Left lung (tissue), 10 donors: ENCODE results near the gene ZNF14. TPM values are rescaled to one million over a fixed set of nuclear protein-coding genes. Genes with fewer than 3 reads are reported as not detected.

ENCODE experiments used
- ATAC-seq: fragments of 200-7000 bp; cut with Tn5 transposase; one replicate; pipeline ENCODE4 v1.9.1; 2020; ENCODE audit warnings: moderate library complexity
- DNase-seq, 4 donors: peaks; one replicate each; pipeline ENCODE4 v3.0.0-alpha.2; 2013 to 2020
- H3K27ac ChIP-seq, 2 donors: fragments of 200-600 bp; sonication (generic) in 1 of 2; one replicate each; pipeline versions ENCODE4 v1.5.0 to v1.8.0; 2020 to 2021
- H3K27me3 ChIP-seq, 2 donors: fragments of 200-600 bp; sonication (generic) in 1 of 2; one replicate each; pipeline versions ENCODE4 v1.5.0 to v1.8.0; 2020 to 2021
- H3K36me3 ChIP-seq, 2 donors: fragments of 200-600 bp; sonication (generic) in 1 of 2; one replicate each; pipeline versions ENCODE4 v1.5.0 to v1.8.0; 2020 to 2021
- H3K4me1 ChIP-seq, 2 donors: fragments of 200-600 bp; one replicate each; pipeline ENCODE4 v1.8.0; 2021
- H3K4me3 ChIP-seq, 2 donors: fragments of 200-600 bp; sonication (generic) in 1 of 2; one replicate each; pipeline versions ENCODE4 v1.5.0 to v1.8.0; 2020 to 2021; ENCODE audit warnings: mild to moderate bottlenecking in 1 of 2
- H3K9me3 ChIP-seq, 2 donors: fragments of 200-600 bp; sonication (generic) in 1 of 2; one replicate each; pipeline versions ENCODE4 v1.5.0 to v1.8.0; 2020 to 2021
- CTCF ChIP-seq, 2 donors: fragments of 200-600 bp; sonication (generic) in 1 of 2; IDR thresholded peaks; one replicate each; pipeline versions ENCODE4 v1.5.0 to v1.8.0; 2021; ENCODE audit warnings: antibody characterized with exemption in 2 of 2
- intact Hi-C, 2 donors: fragments of 100-400 bp; cut with DNase I; formaldehyde crosslinking; loops; one replicate each; pipeline versions ENCODE4 v1.11.2 to v1.14.2; 2022
- polyA plus RNA-seq, 6 donors: library from polyadenylated mRNA; unstranded; fragments of 120-200 nt; gene quantifications; one replicate each; pipeline ENCODE4 v1.2.1, GENCODE V29; 2013; ENCODE audit not compliant: insufficient read length in 6 of 6
- total RNA-seq, 2 donors: library from RNA; stranded (reverse); fragmentation: NEBNext Ultra II Directional; extraction: Animal tissue kit (Norgen Biotek cat#: 25700); gene quantifications; one replicate each; pipeline ENCODE4 v1.2.1, GENCODE V29; 2021
- donor health status: DM: no; HTN: yes; CAD: no.
- donor health status: DM: no; HTN: no; CAD: no.

The ZNF14 gene
- total and polyA plus RNA-seq, 8 donors, result 4.7 to 15.3 (median 12.1) TPM

GRCh38 chr19:19741184-19741583 lies 8.3 kb upstream of the ZNF14 start:
- peaks cover 0 to 51% of the 10 kb centered on the region in 2 donors for H3K9me3 ChIP-seq
- no peaks in the 10 kb centered on the region for H3K4me1 ChIP-seq
- intact Hi-C loops, result no loop called here
- no peak overlapping the region for H3K27ac ChIP-seq
- DNase-seq (no peak), ATAC-seq (no peak)
- TF ChIP-seq CTCF (IDR thresholded peaks at IDR 0.05), result no peak
- no peaks in the 10 kb centered on the region for H3K27me3 ChIP-seq
- H3K36me3 ChIP-seq, result no peaks in the 10 kb centered on the region
- H3K4me3 ChIP-seq, result no peak overlapping the region

GRCh38 chr19:19740755-19741154 lies 7.8 kb upstream of the ZNF14 start:
- ATAC-seq (no peak), DNase-seq (peak in 1 of 4 donors; percentile 58)
- TF ChIP-seq CTCF (IDR thresholded peaks at IDR 0.05), result no peak
- Histone ChIP-seq H3K27me3 (no peaks in the 10 kb centered on the region), H3K9me3 (peaks cover 0 to 51% of the 10 kb centered on the region in 2 donors), H3K27ac (no peak overlapping the region), H3K4me3 (no peak overlapping the region), H3K36me3 (no peaks in the 10 kb centered on the region), H3K4me1 (no peaks in the 10 kb centered on the region)
- intact Hi-C loops, result no loop called here

- H3K4me1 ChIP-seq, result no peaks in the 10 kb centered on the region
- ATAC-seq (no peak), DNase-seq (no peak)
- H3K9me3 ChIP-seq, result peaks cover 0 to 36% of the 10 kb centered on the region in 2 donors
- no peak overlapping the region for H3K27ac ChIP-seq
- intact Hi-C loops, result no loop called here
- H3K36me3 ChIP-seq, result no peaks in the 10 kb centered on the region
- H3K27me3 ChIP-seq, result no peaks in the 10 kb centered on the region
- no peak overlapping the region for H3K4me3 ChIP-seq
- TF ChIP-seq CTCF (IDR thresholded peaks at IDR 0.05), result no peak
These were observed 5.7 kb upstream of the ZNF14 start for GRCh38 chr19:19738564-19738963.

GRCh38 chr19:19737559-19738332 lies 4.8 kb upstream of the ZNF14 start:
- peaks cover 0 to 28% of the 10 kb centered on the region in 2 donors for H3K9me3 ChIP-seq
- H3K4me1 ChIP-seq, result no peaks in the 10 kb centered on the region
- ATAC-seq (no peak), DNase-seq (peak in 1 of 4 donors; percentile 32)
- no peak overlapping the region for H3K4me3 ChIP-seq
- intact Hi-C loops, result no loop called here
- no peaks in the 10 kb centered on the region for H3K27me3 ChIP-seq
- no peak overlapping the region for H3K27ac ChIP-seq
- no peaks in the 10 kb centered on the region for H3K36me3 ChIP-seq
- TF ChIP-seq CTCF (IDR thresholded peaks at IDR 0.05), result no peak

- H3K4me1 ChIP-seq, result no peaks in the 10 kb centered on the region
- H3K27ac ChIP-seq, result no peak overlapping the region
- H3K36me3 ChIP-seq, result peaks cover 0 to 27% of the 10 kb centered on the region in 2 donors
- ATAC-seq (no peak), DNase-seq (no peak)
- TF ChIP-seq CTCF (IDR thresholded peaks at IDR 0.05), result no peak
- no peak overlapping the region for H3K4me3 ChIP-seq
- H3K27me3 ChIP-seq, result no peaks in the 10 kb centered on the region
- peaks cover 16 to 75% of the 10 kb centered on the region in 2 donors for H3K9me3 ChIP-seq
- intact Hi-C loops, result no loop called here
These were observed 11.0 kb downstream of the ZNF14 start for GRCh38 chr19:19721896-19722295.
